B cell (primary cell): Measurements from ENCODE around the gene SERP1. TPM values are rescaled to one million over a fixed set of nuclear protein-coding genes. Genes with fewer than 3 reads are reported as not detected.

ENCODE experiments used
- ATAC-seq: fragments of 200-7000 bp; cut with Tn5 transposase; one replicate; pipeline ENCODE4 v1.10.0; 2021; ENCODE audit warnings: low read depth, mild to moderate bottlenecking, moderate number of reproducible peaks, moderate library complexity
- CTCF ChIA-PET: fragments of 350-600 bp; sonication (Branson Sonifier 250); formaldehyde crosslinking; loops from one replicate; lab custom pipeline; 2021; ENCODE audit warnings: antibody characterized with exemption, inconsistent platforms; lab: Charles Lee
- POLR2A ChIA-PET: fragments of 350-600 bp; sonication (Branson Sonifier 250); formaldehyde crosslinking; loops from one replicate; lab custom pipeline; 2021; ENCODE audit warnings: antibody characterized with exemption; lab: Charles Lee
- DNase-seq: peaks from one replicate; pipeline ENCODE4 v3.0.0; 2013
- H2AFZ ChIP-seq: 2 replicates; pipeline ENCODE4 v1.6.1; 2012; ENCODE audit warnings: mild to moderate bottlenecking, low read depth, low read length; ENCODE audit not compliant: insufficient read depth, poor library complexity, severe bottlenecking
- H3K27ac ChIP-seq, 2 donors: 1 replicate in 1 of 2; 2 replicates in 1 of 2; pipeline ENCODE4 v1.5.1; 2012 to 2013; ENCODE audit warnings: low read length in 2 of 2, mild to moderate bottlenecking in 2 of 2, moderate library complexity in 1 of 2
- H3K27me3 ChIP-seq, 4 experiments: fragments of 200-600 bp in 1 of 4; sonication (generic) in 1 of 4; replicated peaks in 1 of 4; 1 replicate in 2 of 4; 2 replicates in 2 of 4; pipeline versions ENCODE4 v1.6.1 to v1.7.0; 2013 to 2016; ENCODE audit warnings: low read length in 3 of 4, mild to moderate bottlenecking in 2 of 4, mixed read lengths in 1 of 4, moderate library complexity in 1 of 4; ENCODE audit not compliant: insufficient read depth in 4 of 4, control insufficient read depth in 3 of 4; ENCODE audit errors: control extremely low read depth in 1 of 4
- H3K36me3 ChIP-seq, 2 experiments: replicated peaks in 1 of 2; 1 replicate in 1 of 2; 2 replicates in 1 of 2; pipeline versions ENCODE4 v1.6.1 to v1.7.1; 2013; ENCODE audit warnings: low read length in 1 of 2; ENCODE audit not compliant: insufficient read depth in 2 of 2, control insufficient read depth in 1 of 2; ENCODE audit errors: control extremely low read depth in 1 of 2, extremely low read depth in 1 of 2
- H3K4me1 ChIP-seq, 2 donors: fragments of 200-600 bp in 1 of 2; sonication (generic) in 1 of 2; 1 replicate in 1 of 2; 2 replicates in 1 of 2; pipeline versions ENCODE4 v1.5.1 to v1.6.1; 2013 to 2017; ENCODE audit warnings: low read length in 2 of 2; ENCODE audit not compliant: control insufficient read depth in 2 of 2, insufficient read depth in 2 of 2
- H3K4me2 ChIP-seq: replicated peaks from 2 replicates; pipeline ENCODE3; 2012; ENCODE audit warnings: mild to moderate bottlenecking, low read depth, low read length; ENCODE audit not compliant: poor library complexity, severe bottlenecking
- H3K4me3 ChIP-seq, 5 experiments: fragments of 200-600 bp in 1 of 5; sonication (generic) in 1 of 5; 1 replicate in 3 of 5; 2 replicates in 2 of 5; pipeline versions ENCODE4 v1.5.1 to v1.7.0; 2011 to 2016; ENCODE audit warnings: low read length in 4 of 5, mild to moderate bottlenecking in 4 of 5, low read depth in 2 of 5, control low read depth in 1 of 5, moderate library complexity in 1 of 5; ENCODE audit not compliant: insufficient read depth in 1 of 5; ENCODE audit errors: control extremely low read depth in 1 of 5, extremely low read depth in 1 of 5
- H3K79me2 ChIP-seq: fragments of 200-600 bp; sonication (generic); one replicate; pipeline ENCODE4 v1.6.0; 2016; ENCODE audit warnings: low read length; ENCODE audit not compliant: control insufficient read depth, insufficient read depth
- H3K9ac ChIP-seq: fragments of 200-600 bp; sonication (generic); 2 replicates; pipeline ENCODE4 v1.6.1; 2017; ENCODE audit warnings: mild to moderate bottlenecking, low read length, moderate library complexity
- H3K9me3 ChIP-seq, 3 donors: one replicate each; pipeline versions ENCODE4 v1.6.1 to v1.7.1; 2013; ENCODE audit warnings: low read length in 2 of 3; ENCODE audit not compliant: control insufficient read depth in 2 of 3, insufficient read depth in 1 of 3; ENCODE audit errors: control extremely low read depth in 1 of 3
- H4K20me1 ChIP-seq: 2 replicates; pipeline ENCODE4 v1.6.0; 2012; ENCODE audit warnings: mild to moderate bottlenecking, low read length; ENCODE audit not compliant: insufficient read depth, control insufficient read depth, poor library complexity, severe bottlenecking
- H3K27ac Mint-ChIP-seq: one replicate; pipeline ENCODE4 v1.8.0; 2021; ENCODE audit warnings: mixed read lengths
- H3K27me3 Mint-ChIP-seq: one replicate; pipeline ENCODE4 v1.8.0; 2021; ENCODE audit warnings: mixed read lengths
- H3K4me1 Mint-ChIP-seq: one replicate; pipeline ENCODE4 v1.8.0; 2021; ENCODE audit warnings: mixed read lengths
- H3K4me3 Mint-ChIP-seq: one replicate; pipeline ENCODE4 v1.8.0; 2021; ENCODE audit warnings: mixed read lengths
- H3K9me3 Mint-ChIP-seq: one replicate; pipeline ENCODE4 v1.8.0; 2022; ENCODE audit warnings: mixed read lengths; ENCODE audit not compliant: insufficient read depth
- EZH2 ChIP-seq: IDR thresholded peaks from 2 replicates; pipeline ENCODE4 v1.6.1; 2012; ENCODE audit warnings: borderline replicate concordance, low read depth, mild to moderate bottlenecking, moderate library complexity, low read length; ENCODE audit not compliant: insufficient read depth, poor library complexity, severe bottlenecking
- WGBS: methylation state at CpG from one replicate; pipeline ENCODE4 v1.1.5; 2013; ENCODE audit warnings: missing lambda C conversion rate; ENCODE audit not compliant: insufficient coverage; 5-methylcytosine and 5-hydroxymethylcytosine counted together
- intact Hi-C: fragments of 100-400 bp; cut with micrococcal nuclease; formaldehyde crosslinking; loops from one replicate; pipeline ENCODE4 v1.10.0; 2022
- polyA plus RNA-seq: library from polyadenylated mRNA; depleted of rRNA; stranded (reverse); fragments of >200 nt; gene quantifications from 2 replicates; pipeline ENCODE4 v1.2.3, GENCODE V29; 2012
- total RNA-seq, 2 donors: library from RNA; stranded (reverse); fragments of 120-200 nt in 1 of 2; gene quantifications; 1 replicate in 1 of 2; 2 replicates in 1 of 2; pipeline versions ENCODE4 v1.2.3 to v1.2.4, GENCODE V29; 2013 to 2022
- TF ChIP-seq, protein P1 (sequence below): fragments of 200-600 bp; IDR thresholded peaks from one replicate; pipeline ENCODE4 v1.8.0; 2022; ENCODE audit warnings: antibody characterized with exemption, mild to moderate bottlenecking

SERP1 gene
- total and polyA plus RNA-seq, 2 donors (not counting 1 experiment from before 2014, with no cell fraction given): 84.6 to 114 TPM

DNA sequence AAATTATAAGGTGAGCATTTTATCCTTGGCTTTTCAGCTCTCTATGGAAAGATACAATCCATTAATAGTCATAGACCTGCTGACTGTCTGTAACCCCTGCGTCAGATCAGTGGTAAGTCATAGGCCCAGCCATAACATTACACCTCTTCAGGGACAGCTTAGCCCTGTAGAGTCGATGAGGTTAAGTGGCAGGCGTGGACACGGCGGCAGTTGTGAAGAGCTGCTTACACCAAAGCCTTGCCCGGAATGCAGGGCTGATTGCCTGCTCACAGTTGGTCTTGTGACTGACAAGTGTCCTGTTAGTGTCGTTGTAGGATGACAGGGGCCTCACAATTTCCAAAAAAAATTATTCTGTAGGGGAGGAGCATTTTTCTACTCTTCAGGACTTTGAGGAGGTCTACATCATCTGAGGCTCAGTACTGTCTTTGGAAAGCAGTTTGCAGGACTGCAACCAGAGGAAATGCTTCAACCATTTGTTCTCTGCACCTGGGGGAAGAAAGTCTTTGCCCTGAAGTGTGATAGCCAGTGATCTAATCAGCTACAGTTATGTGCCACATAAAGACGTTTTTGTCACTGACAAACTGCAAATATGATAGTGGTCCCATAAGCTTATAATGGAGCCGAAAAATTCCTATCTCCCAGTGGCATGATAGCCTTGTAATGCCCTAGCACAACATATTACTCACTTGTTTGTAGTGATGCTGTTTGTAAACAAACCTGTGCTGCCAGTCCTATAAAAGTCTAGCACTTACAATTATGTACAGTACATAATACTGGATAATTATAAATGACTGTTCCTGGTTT, 41.9 kb upstream of the SERP1 start:
- Histone ChIP-seq H3K27ac (no peak overlapping the region), H3K79me2 (peaks cover 4% of the 10 kb centered on the region), H3K4me3 (no peak overlapping the region), H4K20me1 (no peaks in the 10 kb centered on the region), H3K4me2 (no peak overlapping the region), H3K9me3 (no peaks in the 10 kb centered on the region), H3K27me3 (no peaks in the 10 kb centered on the region), H3K4me1 (no peaks in the 10 kb centered on the region), H3K36me3 (peaks cover 4 to 23% of the 10 kb centered on the region in 2 experiments), H2AFZ (no peak overlapping the region), H3K9ac (no peak overlapping the region)
- ChIA-PET POLR2A (no interaction called here), CTCF (no interaction called here)
- ATAC-seq (no peak), DNase-seq (no peak)
- Mint-ChIP-seq H3K9me3 (no peaks in the 10 kb centered on the region), H3K27me3 (no peaks in the 10 kb centered on the region), H3K27ac (no peak overlapping the region), H3K4me3 (no peak overlapping the region), H3K4me1 (no peaks in the 10 kb centered on the region)
- 92% methylated on average over 6 of the region's 9 CpGs for WGBS
- intact Hi-C loops: no loop called here
- TF ChIP-seq, protein P1, sequence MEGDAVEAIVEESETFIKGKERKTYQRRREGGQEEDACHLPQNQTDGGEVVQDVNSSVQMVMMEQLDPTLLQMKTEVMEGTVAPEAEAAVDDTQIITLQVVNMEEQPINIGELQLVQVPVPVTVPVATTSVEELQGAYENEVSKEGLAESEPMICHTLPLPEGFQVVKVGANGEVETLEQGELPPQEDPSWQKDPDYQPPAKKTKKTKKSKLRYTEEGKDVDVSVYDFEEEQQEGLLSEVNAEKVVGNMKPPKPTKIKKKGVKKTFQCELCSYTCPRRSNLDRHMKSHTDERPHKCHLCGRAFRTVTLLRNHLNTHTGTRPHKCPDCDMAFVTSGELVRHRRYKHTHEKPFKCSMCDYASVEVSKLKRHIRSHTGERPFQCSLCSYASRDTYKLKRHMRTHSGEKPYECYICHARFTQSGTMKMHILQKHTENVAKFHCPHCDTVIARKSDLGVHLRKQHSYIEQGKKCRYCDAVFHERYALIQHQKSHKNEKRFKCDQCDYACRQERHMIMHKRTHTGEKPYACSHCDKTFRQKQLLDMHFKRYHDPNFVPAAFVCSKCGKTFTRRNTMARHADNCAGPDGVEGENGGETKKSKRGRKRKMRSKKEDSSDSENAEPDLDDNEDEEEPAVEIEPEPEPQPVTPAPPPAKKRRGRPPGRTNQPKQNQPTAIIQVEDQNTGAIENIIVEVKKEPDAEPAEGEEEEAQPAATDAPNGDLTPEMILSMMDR: no peak
- TF ChIP-seq EZH2: no peak

DNA sequence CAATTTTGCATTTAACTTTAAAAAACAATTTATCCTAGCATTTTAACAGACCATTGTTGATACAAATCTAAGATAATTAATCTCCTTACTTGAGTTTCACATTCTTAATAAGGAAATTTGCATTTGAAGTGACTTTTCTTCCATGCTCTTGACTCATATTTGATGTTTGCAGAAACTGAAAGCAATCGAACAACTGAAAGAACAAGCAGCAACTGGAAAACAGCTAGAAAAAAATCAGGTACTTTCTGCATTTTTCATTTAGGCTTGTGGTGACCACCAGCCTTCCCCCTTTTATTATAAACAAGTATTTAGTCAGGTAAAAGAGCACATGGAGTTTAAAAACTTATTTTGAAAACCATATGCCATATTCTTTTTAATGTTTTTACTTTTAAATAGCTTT, 36.7 kb upstream of the SERP1 start:
- WGBS: no CpG with 5 or more reads among the region's 1 CpG
- Mint-ChIP-seq H3K4me1 (peaks cover 5% of the 10 kb centered on the region), H3K9me3 (no peaks in the 10 kb centered on the region), H3K27ac (no peak overlapping the region), H3K27me3 (no peaks in the 10 kb centered on the region), H3K4me3 (no peak overlapping the region)
- DNase-seq (no peak), ATAC-seq (no peak)
- TF ChIP-seq EZH2: no peak
- TF ChIP-seq, protein P1: no peak
- ChIA-PET CTCF (no interaction called here), POLR2A (no interaction called here)
- H3K4me2 ChIP-seq: no peak overlapping the region
- H3K27ac ChIP-seq: peak overlapping the region in 1 of 2 donors; percentile 15
- intact Hi-C loops: loop anchor here (5.0 kb wide), 1 partner anchor 36 kb away; the partner anchor contains the start of genes EIF2A and SERP1
- H2AFZ ChIP-seq: no peak overlapping the region
- no peaks in the 10 kb centered on the region for H3K9me3 ChIP-seq
- peaks cover 6% of the 10 kb centered on the region for H3K79me2 ChIP-seq
- H3K4me3 ChIP-seq: no peak overlapping the region
- H3K27me3 ChIP-seq: no peaks in the 10 kb centered on the region
- H3K9ac ChIP-seq: no peak overlapping the region
- H3K4me1 ChIP-seq: no peaks in the 10 kb centered on the region
- no peaks in the 10 kb centered on the region for H4K20me1 ChIP-seq
- H3K36me3 ChIP-seq: peaks cover 18 to 40% of the 10 kb centered on the region in 2 experiments
